ENCODE results near the gene PHF23. TPM values are rescaled to one million over a fixed set of nuclear protein-coding genes. Genes with fewer than 3 reads are reported as not detected.

Gene PHF23
- total RNA-seq, 2 experiments from 2014 or later = 24.0 to 28.7 TPM

- H3K27me3 Mint-ChIP-seq = no peaks in the 10 kb centered on the region
- DNase-seq = peak; percentile 27
- no peaks in the 10 kb centered on the region for H3K4me1 Mint-ChIP-seq (ENCODE audit: low read depth)
- ChIA-PET CTCF (interaction anchor here (1.1 to 1.5 kb wide), 4 partner anchors 9 to 275 kb away, joined by 3 to 5 read pairs (median 3); no protein-coding TSS in a partner anchor), POLR2A (no interaction called here)
- H3K36me3 Mint-ChIP-seq = no peaks in the 10 kb centered on the region
- intact Hi-C loops (cut with micrococcal nuclease) = no loop called here
- no peak overlapping the region for H3K27ac Mint-ChIP-seq
- H3K9me3 Mint-ChIP-seq = no peaks in the 10 kb centered on the region
- H3K4me3 Mint-ChIP-seq = no peak overlapping the region
Measured at GRCh38 chr17:7186241-7186640, 53.0 kb downstream of the PHF23 start.

Small RNA genes lying within 50 kb of the gene (microRNA-seq; reads per million reads assigned to microRNA genes)
- gene MIR324 (ENCODE audit: borderline microRNAs expressed, borderline number of aligned reads, borderline replicate concordance) = 2,764 reads per million, percentile 91 among the genes with 10 or more reads in this experiment

Other genes with a start within 250 kb of the PHF23 start
- not detected for gene ALOX12, start 243.4 kb downstream of the PHF23 start, total RNA-seq
- gene RNASEK, start 226.8 kb downstream of the PHF23 start, total RNA-seq = 100 to 1,000 TPM; 175 to 180 TPM
- gene BCL6B, start 216.4 kb downstream of the PHF23 start, total RNA-seq = 1 to 10 TPM in 1 of 2 experiments, under 1 TPM in 1; 0.53 to 1.3 TPM
- 10 to 100 TPM; 10.4 to 10.7 TPM for gene SLC16A13, start 203.4 kb downstream of the PHF23 start, total RNA-seq
- gene SLC16A11, start 195.4 kb downstream of the PHF23 start, total RNA-seq = 1 to 10 TPM; 1.4 to 1.5 TPM
- gene CLEC10A, start 159.2 kb downstream of the PHF23 start, total RNA-seq = not detected
- not detected for gene ASGR2, start 124.6 kb downstream of the PHF23 start, total RNA-seq
- gene ASGR1, start 60.1 kb downstream of the PHF23 start, total RNA-seq = 1 to 10 TPM in 1 of 2 experiments, under 1 TPM in 1; 0.76 to 1.2 TPM
- 1 to 10 TPM; 7.9 to 8.4 TPM for gene DLG4, start 19.6 kb downstream of the PHF23 start, total RNA-seq
- 100 to 1,000 TPM; 332 to 340 TPM for gene ACADVL, start 19.5 kb downstream of the PHF23 start, total RNA-seq
- 10 to 100 TPM; 44.7 to 48.2 TPM for gene DVL2, start 4.9 kb downstream of the PHF23 start, total RNA-seq
- 100 to 1,000 TPM; 188 to 199 TPM for gene GABARAP, start 3.0 kb upstream of the PHF23 start, total RNA-seq
- gene CTDNEP1, start 12.3 kb upstream of the PHF23 start, total RNA-seq = 100 to 1,000 TPM; 155 to 164 TPM
- 10 to 100 TPM; 49.6 to 52.4 TPM for gene ELP5, start 12.8 kb upstream of the PHF23 start, total RNA-seq
- gene CLDN7, start 23.0 kb upstream of the PHF23 start, total RNA-seq = 1 to 10 TPM; 1.5 to 1.6 TPM
- gene SLC2A4, start 42.3 kb upstream of the PHF23 start, total RNA-seq = under 1 TPM; 0.15 to 0.19 TPM
- under 1 TPM; 0.70 to 0.83 TPM for gene YBX2, start 55.2 kb upstream of the PHF23 start, total RNA-seq
- 100 to 1,000 TPM; 774 to 776 TPM for gene EIF5A, start 68.2 kb upstream of the PHF23 start, total RNA-seq
- gene GPS2, start 75.9 kb upstream of the PHF23 start, total RNA-seq = 10 to 100 TPM; 34.9 to 38.7 TPM
- gene NEURL4, start 89.9 kb upstream of the PHF23 start, total RNA-seq = 10 to 100 TPM; 26.9 to 29.3 TPM
- gene ACAP1, start 97.1 kb upstream of the PHF23 start, total RNA-seq = 100 to 1,000 TPM; 391 to 405 TPM
- gene KCTD11, start 112.7 kb upstream of the PHF23 start, total RNA-seq = 1 to 10 TPM; 2.6 to 2.8 TPM
- gene TMEM95, start 115.7 kb upstream of the PHF23 start, total RNA-seq = not detected
- 1 to 10 TPM; 3.7 to 4.4 TPM for gene TNK1, start 141.6 kb upstream of the PHF23 start, total RNA-seq
- 10 to 100 TPM; 78.2 to 87.0 TPM for gene PLSCR3, start 155.1 kb upstream of the PHF23 start, total RNA-seq
- 10 to 100 TPM; 87.0 to 88.5 TPM for gene TMEM256, start 164.6 kb upstream of the PHF23 start, total RNA-seq
- 1 to 10 TPM; 9.0 to 9.9 TPM for gene NLGN2, start 168.4 kb upstream of the PHF23 start, total RNA-seq
- not detected for gene SPEM1, start 180.9 kb upstream of the PHF23 start, total RNA-seq
- gene SPEM2, start 186.2 kb upstream of the PHF23 start, total RNA-seq = not detected
- gene SPEM3, start 189.4 kb upstream of the PHF23 start, total RNA-seq = not detected
- gene TMEM102, start 196.0 kb upstream of the PHF23 start, total RNA-seq = 10 to 100 TPM; 11.4 to 11.6 TPM
- gene FGF11, start 200.1 kb upstream of the PHF23 start, total RNA-seq = 1 to 10 TPM; 1.0 to 2.1 TPM
- 1 to 10 TPM; 7.7 to 8.5 TPM for gene CHRNB1, start 205.6 kb upstream of the PHF23 start, total RNA-seq
- gene ZBTB4, start 240.2 kb upstream of the PHF23 start, total RNA-seq = 10 to 100 TPM; 16.5 to 16.7 TPM
- not detected for gene SLC35G6, start 242.0 kb upstream of the PHF23 start, total RNA-seq
- 100 to 1,000 TPM; 180 to 187 TPM for gene POLR2A, start 244.9 kb upstream of the PHF23 start, total RNA-seq

Data from activated CD4-positive, alpha-beta memory T cell treated with anti-CD3 and anti-CD28 coated beads for 36 hours (primary cell).